Mesenteric fat pad (tissue), 1 donor: ENCODE results near the gene PM20D2. TPM values are rescaled to one million over a fixed set of nuclear protein-coding genes. Genes with fewer than 3 reads are reported as not detected.

Experiments
- DNase-seq: peaks from one replicate; pipeline ENCODE4 v3.0.0-alpha.2; 2020; ENCODE audit warnings: low spot score
- total RNA-seq: library from RNA; stranded (reverse); fragmentation: NEBNext Ultra II Directional; extraction: Animal tissue kit (Norgen Biotek cat#: 25700); gene quantifications from one replicate; pipeline ENCODE4 v1.2.1, GENCODE V29; 2021
- donor health status: DM: yes; HTN: yes; CAD: no.

PM20D2 gene
- total RNA-seq, 1 donor from 2014 or later: 3.9 TPM

DNA sequence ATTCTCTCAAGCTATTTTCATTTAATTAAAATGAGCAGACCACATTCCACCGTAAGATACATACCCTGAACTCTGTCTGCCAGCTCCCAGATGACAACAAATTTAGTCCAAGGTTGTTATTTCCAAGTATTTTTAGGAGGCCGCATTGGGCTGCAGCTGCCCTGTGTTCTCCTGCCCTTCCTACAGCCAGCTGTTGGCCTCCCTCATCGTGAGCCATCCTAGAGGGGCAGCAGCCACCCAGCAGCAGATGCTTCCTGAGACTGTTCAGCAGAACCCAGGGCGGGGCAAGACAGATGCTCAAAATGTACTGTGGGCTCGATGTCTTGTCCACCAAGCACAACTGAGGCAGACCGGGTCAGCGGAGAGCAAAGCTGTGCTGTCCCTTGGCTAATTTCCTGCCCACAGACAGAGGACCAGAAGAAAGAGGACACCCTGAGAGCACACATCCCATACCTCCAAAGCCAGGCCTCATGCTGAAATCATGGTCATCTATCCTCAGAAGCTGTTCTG is 54.9 kb downstream of the PM20D2 start:
- DNase-seq: no peak

GRCh38 chr6:89204096-89204495 is 58.2 kb downstream of the PM20D2 start:
- DNase-seq: no peak

DNA sequence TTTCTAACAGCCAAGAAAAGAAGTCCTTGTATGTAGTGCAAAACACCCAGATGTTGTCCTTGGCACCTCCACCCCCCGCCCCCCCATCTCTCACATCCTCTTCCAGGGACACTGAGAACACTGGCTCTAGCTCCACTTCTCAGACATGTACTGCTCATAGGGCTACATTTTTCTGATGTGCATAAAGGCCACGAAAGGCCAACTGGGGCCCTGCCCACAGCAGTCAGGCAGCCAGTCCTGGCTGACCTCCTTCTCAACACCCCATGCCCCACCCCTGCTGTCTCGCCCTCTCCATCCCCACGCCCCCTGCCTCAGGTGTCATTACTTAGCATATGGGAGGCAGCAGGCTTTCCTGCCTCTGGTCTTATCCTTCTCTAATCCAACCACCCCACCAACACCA is 60.0 kb downstream of the PM20D2 start:
- DNase-seq: no peak

GRCh38 chr6:89208551-89208950 is 62.7 kb downstream of the PM20D2 start:
- no peak for DNase-seq

GRCh38 chr6:89209457-89209856 is 63.6 kb downstream of the PM20D2 start:
- DNase-seq: no peak

DNA sequence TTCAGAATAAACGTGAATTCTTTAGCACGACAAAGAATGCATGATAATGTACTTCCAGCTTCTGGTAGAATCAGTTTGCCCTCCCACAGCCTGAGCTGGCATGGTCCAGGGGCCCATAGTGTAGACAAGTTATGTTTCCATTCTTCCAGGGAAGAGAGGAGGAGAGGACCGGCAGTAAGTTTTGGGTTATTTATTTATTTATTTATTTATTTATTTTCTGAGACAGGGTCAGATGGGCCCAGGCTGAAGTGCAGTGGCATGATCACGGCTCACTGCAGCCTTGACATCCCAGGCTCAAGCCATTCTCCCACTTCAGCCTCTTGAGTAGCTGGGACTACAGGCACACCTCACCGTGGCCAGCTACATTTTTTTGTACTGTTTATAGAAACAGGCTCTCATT is 66.6 kb downstream of the PM20D2 start:
- no peak for DNase-seq

- DNase-seq: no peak
Observed at GRCh38 chr6:89214197-89214596, 68.3 kb downstream of the PM20D2 start.

Other genes starting within 250 kb of the PM20D2 start
- gene RNGTT, start 182.4 kb upstream of the PM20D2 start, total RNA-seq: 11.6 TPM
- 265 TPM for gene PNRC1, start 65.3 kb upstream of the PM20D2 start, total RNA-seq
- 1.5 TPM for gene SRSF12, start 28.0 kb upstream of the PM20D2 start, total RNA-seq
- not detected for gene GABRR1, start 71.3 kb downstream of the PM20D2 start, total RNA-seq
- gene GABRR2, start 169.2 kb downstream of the PM20D2 start, total RNA-seq: 2.2 TPM
- gene UBE2J1, start 206.7 kb downstream of the PM20D2 start, total RNA-seq: 40.4 TPM